ENCODE data around the gene MTG2. TPM values are rescaled to one million over a fixed set of nuclear protein-coding genes. Genes with fewer than 3 reads are reported as not detected.

MTG2 gene
- total and polyA plus RNA-seq, 2 of the 13 experiments (the other 11 are each of a cell fraction or from before 2014, with no cell fraction given), result 20.4 to 37.8 TPM

DNA sequence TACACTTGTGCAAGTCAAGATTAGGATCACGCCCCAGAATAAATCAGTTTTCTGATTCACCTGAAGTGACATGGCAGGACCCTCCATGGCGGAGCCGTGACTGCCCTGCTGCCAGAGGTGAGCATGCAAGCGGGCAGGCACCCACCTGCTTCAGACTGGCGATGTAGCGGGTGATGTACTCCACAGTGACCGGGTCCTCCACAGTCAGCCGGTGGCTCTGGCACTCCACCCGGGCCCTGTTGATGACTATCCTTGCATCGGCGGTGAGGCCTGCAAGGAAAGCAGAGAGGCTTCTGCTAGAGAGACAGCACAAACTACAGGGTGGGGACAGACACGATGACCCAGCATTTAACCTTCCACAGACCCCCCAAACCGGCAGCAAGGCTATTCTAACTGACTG is 43.2 kb upstream of the MTG2 start (continued):
- TF ChIP-seq ZNF644 (CRISPR knock-in tag; IDR thresholded peaks at IDR 0.05; ENCODE audit: low read depth) (no peak), PAXIP1 (CRISPR knock-in tag; conservative IDR thresholded peaks at IDR 0.05) (no peak), GTF2F1 (IDR thresholded peaks at IDR 0.05; ENCODE audit: low read length) (no peak), GATA4 (IDR thresholded peaks at IDR 0.05; ENCODE audit: borderline replicate concordance, low read depth) (no peak), NR3C1 (CRISPR knock-in tag; IDR thresholded peaks at IDR 0.05) (no peak), RXRB (CRISPR knock-in tag; IDR thresholded peaks at IDR 0.05; ENCODE audit: borderline replicate concordance) (no peak), SAP130 (CRISPR knock-in tag; IDR thresholded peaks at IDR 0.05; ENCODE audit: low read depth) (no peak), POLR2G (IDR thresholded peaks at IDR 0.05; ENCODE audit: low read depth, low read length) (0 out of 2 replicates have a peak, but pooled peaks have one; percentile 18), ZNF761 (CRISPR knock-in tag; conservative IDR thresholded peaks at IDR 0.05) (no peak), ASH2L (IDR thresholded peaks at IDR 0.05; ENCODE audit: insufficient read length, low read depth, low read length) (no peak), RAD21 (CRISPR knock-in tag; IDR thresholded peaks at IDR 0.05) (no peak), ZBTB7B (CRISPR knock-in tag; IDR thresholded peaks at IDR 0.05) (no peak), GLMP (CRISPR knock-in tag; IDR thresholded peaks at IDR 0.05; ENCODE audit: borderline replicate concordance) (no peak), IRF2 (CRISPR knock-in tag; IDR thresholded peaks at IDR 0.05) (no peak), ZFX (CRISPR knock-in tag; IDR thresholded peaks at IDR 0.05; ENCODE audit: low read depth) (no peak), ZNF598 (CRISPR knock-in tag; IDR thresholded peaks at IDR 0.05; ENCODE audit: borderline replicate concordance) (0 out of 2 replicates have a peak, but pooled peaks have one; percentile 20)
- TF ChIP-seq, protein P1, sequence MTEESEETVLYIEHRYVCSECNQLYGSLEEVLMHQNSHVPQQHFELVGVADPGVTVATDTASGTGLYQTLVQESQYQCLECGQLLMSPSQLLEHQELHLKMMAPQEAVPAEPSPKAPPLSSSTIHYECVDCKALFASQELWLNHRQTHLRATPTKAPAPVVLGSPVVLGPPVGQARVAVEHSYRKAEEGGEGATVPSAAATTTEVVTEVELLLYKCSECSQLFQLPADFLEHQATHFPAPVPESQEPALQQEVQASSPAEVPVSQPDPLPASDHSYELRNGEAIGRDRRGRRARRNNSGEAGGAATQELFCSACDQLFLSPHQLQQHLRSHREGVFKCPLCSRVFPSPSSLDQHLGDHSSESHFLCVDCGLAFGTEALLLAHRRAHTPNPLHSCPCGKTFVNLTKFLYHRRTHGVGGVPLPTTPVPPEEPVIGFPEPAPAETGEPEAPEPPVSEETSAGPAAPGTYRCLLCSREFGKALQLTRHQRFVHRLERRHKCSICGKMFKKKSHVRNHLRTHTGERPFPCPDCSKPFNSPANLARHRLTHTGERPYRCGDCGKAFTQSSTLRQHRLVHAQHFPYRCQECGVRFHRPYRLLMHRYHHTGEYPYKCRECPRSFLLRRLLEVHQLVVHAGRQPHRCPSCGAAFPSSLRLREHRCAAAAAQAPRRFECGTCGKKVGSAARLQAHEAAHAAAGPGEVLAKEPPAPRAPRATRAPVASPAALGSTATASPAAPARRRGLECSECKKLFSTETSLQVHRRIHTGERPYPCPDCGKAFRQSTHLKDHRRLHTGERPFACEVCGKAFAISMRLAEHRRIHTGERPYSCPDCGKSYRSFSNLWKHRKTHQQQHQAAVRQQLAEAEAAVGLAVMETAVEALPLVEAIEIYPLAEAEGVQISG (CRISPR knock-in tag; IDR thresholded peaks at IDR 0.05), result no peak
- TF ChIP-seq, protein P2, sequence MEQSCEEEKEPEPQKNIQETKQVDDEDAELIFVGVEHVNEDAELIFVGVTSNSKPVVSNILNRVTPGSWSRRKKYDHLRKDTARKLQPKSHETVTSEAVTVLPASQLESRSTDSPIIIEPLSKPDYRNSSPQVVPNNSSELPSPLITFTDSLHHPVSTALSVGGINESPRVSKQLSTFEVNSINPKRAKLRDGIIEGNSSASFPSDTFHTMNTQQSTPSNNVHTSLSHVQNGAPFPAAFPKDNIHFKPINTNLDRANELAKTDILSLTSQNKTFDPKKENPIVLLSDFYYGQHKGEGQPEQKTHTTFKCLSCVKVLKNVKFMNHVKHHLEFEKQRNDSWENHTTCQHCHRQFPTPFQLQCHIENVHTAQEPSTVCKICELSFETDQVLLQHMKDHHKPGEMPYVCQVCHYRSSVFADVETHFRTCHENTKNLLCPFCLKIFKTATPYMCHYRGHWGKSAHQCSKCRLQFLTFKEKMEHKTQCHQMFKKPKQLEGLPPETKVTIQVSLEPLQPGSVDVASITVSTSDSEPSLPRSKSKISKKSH (CRISPR knock-in tag; IDR thresholded peaks at IDR 0.05; ENCODE audit: borderline replicate concordance), result peak; percentile 59; the same call in 1 of the 2 replicates
- TF ChIP-seq, protein P3, sequence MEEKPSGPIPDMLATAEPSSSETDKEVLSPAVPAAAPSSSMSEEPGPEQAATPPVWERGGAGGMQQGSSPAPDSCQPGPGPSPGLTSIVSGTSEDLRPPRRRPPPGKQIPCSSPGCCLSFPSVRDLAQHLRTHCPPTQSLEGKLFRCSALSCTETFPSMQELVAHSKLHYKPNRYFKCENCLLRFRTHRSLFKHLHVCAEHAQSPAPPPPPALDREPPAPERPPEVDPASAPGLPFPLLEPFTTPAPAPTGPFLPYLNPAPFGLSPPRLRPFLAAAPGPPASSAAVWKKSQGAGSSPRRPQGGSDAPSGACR (CRISPR knock-in tag; IDR thresholded peaks at IDR 0.05), result no peak

Measured in HepG2 (cell line).